DOHH2 (cell line): ENCODE results near the gene UBR2.

Source experiments
- H3F3A ChIP-seq: fragments of 200-600 bp; sonication (generic), shearing (Covaris generic); 2 replicates; pipeline ENCODE4 v1.6.0; 2016; ENCODE audit warnings: antibody characterized with exemption, mild to moderate bottlenecking; ENCODE audit not compliant: control insufficient read depth, insufficient read depth
- H3K27ac ChIP-seq: fragments of 200-600 bp; sonication (generic); 2 replicates; pipeline ENCODE4 v1.5.1; 2014; ENCODE audit warnings: low read depth, mild to moderate bottlenecking, low read length, moderate library complexity
- H3K27me3 ChIP-seq: fragments of 200-600 bp; sonication (generic); 2 replicates; pipeline ENCODE4 v1.6.1; 2014; ENCODE audit warnings: mild to moderate bottlenecking, low read length, mixed read lengths; ENCODE audit not compliant: control insufficient read depth
- H3K36me3 ChIP-seq: fragments of 200-600 bp; sonication (generic); 2 replicates; pipeline ENCODE4 v1.6.1; 2014; ENCODE audit warnings: mild to moderate bottlenecking, low read length, moderate library complexity, mixed read lengths; ENCODE audit not compliant: control insufficient read depth
- H3K4me1 ChIP-seq: fragments of 200-600 bp; sonication (generic); 2 replicates; pipeline ENCODE4 v1.6.1; 2014; ENCODE audit warnings: mild to moderate bottlenecking, low read length, mixed read lengths; ENCODE audit not compliant: control insufficient read depth
- H3K4me2 ChIP-seq: fragments of 200-600 bp; sonication (generic); 2 replicates; pipeline ENCODE4 v1.6.0; 2014; ENCODE audit warnings: mild to moderate bottlenecking, low read length, moderate library complexity
- H3K4me3 ChIP-seq: fragments of 200-600 bp; sonication (generic); 2 replicates; pipeline ENCODE4 v1.5.1; 2014; ENCODE audit warnings: mild to moderate bottlenecking, low read length, mixed read lengths
- H3K79me2 ChIP-seq: fragments of 200-600 bp; sonication (generic); 2 replicates; pipeline ENCODE4 v1.6.1; 2014; ENCODE audit warnings: mild to moderate bottlenecking, low read length, mixed read lengths; ENCODE audit not compliant: control insufficient read depth
- H3K9me2 ChIP-seq: fragments of 200-600 bp; sonication (generic); replicated peaks from 2 replicates; pipeline ENCODE4 v1.6.1; 2014; ENCODE audit warnings: mild to moderate bottlenecking, low read length, mixed read lengths; ENCODE audit not compliant: control insufficient read depth
- H3K9me3 ChIP-seq: fragments of 200-600 bp; sonication (generic); 2 replicates; pipeline ENCODE4 v1.6.1; 2014; ENCODE audit warnings: antibody characterized with exemption, low read length, mixed read lengths; ENCODE audit not compliant: control insufficient read depth, insufficient read depth
- H4K20me1 ChIP-seq: fragments of 200-600 bp; sonication (generic); 2 replicates; pipeline ENCODE4 v1.6.0; 2014; ENCODE audit warnings: low read depth, mild to moderate bottlenecking, antibody characterized with exemption, low read length, moderate library complexity; ENCODE audit not compliant: control insufficient read depth, insufficient read depth
- EZH2phosphoT487 ChIP-seq: fragments of 200-600 bp; sonication (generic); IDR thresholded peaks from 2 replicates; pipeline ENCODE4 v1.6.1; 2017; ENCODE audit warnings: borderline replicate concordance, mild to moderate bottlenecking, antibody characterized with exemption, low read length, moderate library complexity, mixed read lengths
- TF ChIP-seq, protein P1 (sequence below): fragments of 200-600 bp; sonication (generic); IDR thresholded peaks from one replicate; pipeline ENCODE4 v1.5.1; 2014; ENCODE audit warnings: antibody characterized with exemption, mild to moderate bottlenecking, low read depth, low read length; ENCODE audit not compliant: poor library complexity, severe bottlenecking

Gene UBR2

DNA sequence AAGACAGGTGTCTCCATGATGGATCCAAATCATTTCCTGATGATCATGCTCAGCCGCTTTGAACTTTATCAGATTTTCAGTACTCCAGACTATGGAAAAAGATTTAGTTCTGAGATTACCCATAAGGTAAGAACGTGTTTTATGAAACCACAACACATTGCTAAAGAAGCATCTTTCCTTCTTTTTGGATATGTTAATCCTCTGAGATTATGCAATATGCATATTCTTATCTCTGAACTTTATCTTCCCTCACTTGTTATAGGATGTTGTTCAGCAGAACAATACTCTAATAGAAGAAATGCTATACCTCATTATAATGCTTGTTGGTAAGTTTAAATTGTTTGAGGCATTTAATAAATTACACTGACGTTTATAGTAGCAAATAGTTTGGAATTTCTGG, 80.4 kb downstream of the UBR2 start:
- Histone ChIP-seq H3K9me2 (no peaks in the 10 kb centered on the region), H3K27ac (no peak overlapping the region), H3K4me1 (no peaks in the 10 kb centered on the region), H3K36me3 (peaks cover 50% of the 10 kb centered on the region), H3K9me3 (no peaks in the 10 kb centered on the region), H3K4me2 (no peak overlapping the region), H3K79me2 (no peaks in the 10 kb centered on the region), H3F3A (0 out of 2 replicates have a peak, but pooled peaks cover 7% of the 10 kb centered on the region), H3K4me3 (no peak overlapping the region), H3K27me3 (no peaks in the 10 kb centered on the region), H4K20me1 (no peaks in the 10 kb centered on the region)
- no peak for TF ChIP-seq EZH2phosphoT487
- TF ChIP-seq, protein P1, sequence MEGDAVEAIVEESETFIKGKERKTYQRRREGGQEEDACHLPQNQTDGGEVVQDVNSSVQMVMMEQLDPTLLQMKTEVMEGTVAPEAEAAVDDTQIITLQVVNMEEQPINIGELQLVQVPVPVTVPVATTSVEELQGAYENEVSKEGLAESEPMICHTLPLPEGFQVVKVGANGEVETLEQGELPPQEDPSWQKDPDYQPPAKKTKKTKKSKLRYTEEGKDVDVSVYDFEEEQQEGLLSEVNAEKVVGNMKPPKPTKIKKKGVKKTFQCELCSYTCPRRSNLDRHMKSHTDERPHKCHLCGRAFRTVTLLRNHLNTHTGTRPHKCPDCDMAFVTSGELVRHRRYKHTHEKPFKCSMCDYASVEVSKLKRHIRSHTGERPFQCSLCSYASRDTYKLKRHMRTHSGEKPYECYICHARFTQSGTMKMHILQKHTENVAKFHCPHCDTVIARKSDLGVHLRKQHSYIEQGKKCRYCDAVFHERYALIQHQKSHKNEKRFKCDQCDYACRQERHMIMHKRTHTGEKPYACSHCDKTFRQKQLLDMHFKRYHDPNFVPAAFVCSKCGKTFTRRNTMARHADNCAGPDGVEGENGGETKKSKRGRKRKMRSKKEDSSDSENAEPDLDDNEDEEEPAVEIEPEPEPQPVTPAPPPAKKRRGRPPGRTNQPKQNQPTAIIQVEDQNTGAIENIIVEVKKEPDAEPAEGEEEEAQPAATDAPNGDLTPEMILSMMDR: no peak

DNA sequence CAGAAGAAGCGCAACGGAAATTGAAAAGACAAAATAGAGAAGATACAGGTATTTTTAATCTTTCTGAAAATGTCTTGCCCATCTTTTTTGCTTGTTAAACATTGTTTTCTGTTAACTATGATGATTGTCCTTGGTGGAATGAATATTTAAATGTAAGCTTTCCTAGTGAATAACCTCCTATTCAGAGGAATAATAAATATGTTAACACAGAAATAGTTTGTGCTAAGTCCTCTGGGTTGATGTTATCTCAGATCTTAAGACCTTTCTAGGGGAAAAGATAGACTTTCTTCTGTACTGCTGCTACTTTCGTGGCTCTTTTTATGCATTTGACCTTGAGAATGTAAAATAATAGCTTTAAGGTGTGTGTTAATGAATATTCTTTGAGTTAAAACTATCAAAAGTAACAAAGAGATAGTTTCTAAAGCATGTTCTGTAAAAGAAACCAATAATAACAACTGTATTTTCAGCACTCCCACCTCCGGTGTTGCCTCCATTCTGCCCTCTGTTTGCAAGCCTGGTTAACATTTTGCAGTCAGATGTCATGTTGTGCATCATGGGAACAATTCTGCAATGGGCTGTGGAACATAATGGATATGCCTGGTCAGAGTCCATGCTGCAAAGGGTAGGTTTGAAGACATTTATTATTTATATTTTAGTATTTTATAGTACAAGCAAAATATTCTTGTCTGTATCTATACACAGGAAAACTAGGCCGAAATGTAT, 88.4 kb downstream of the UBR2 start:
- no peak overlapping the region for H3K4me2 ChIP-seq
- TF ChIP-seq EZH2phosphoT487: no peak
- TF ChIP-seq, protein P1: no peak
- no peaks in the 10 kb centered on the region for H3K27me3 ChIP-seq
- H3K79me2 ChIP-seq: no peaks in the 10 kb centered on the region
- H3K4me3 ChIP-seq: no peak overlapping the region
- no peaks in the 10 kb centered on the region for H3K4me1 ChIP-seq
- H3K27ac ChIP-seq: no peak overlapping the region
- H3K9me3 ChIP-seq: no peaks in the 10 kb centered on the region
- no peaks in the 10 kb centered on the region for H3K9me2 ChIP-seq
- peaks cover 53% of the 10 kb centered on the region for H3K36me3 ChIP-seq
- no peaks in the 10 kb centered on the region for H4K20me1 ChIP-seq
- peaks cover 16% of the 10 kb centered on the region; the same call in 1 of the 2 replicates for H3F3A ChIP-seq

DNA sequence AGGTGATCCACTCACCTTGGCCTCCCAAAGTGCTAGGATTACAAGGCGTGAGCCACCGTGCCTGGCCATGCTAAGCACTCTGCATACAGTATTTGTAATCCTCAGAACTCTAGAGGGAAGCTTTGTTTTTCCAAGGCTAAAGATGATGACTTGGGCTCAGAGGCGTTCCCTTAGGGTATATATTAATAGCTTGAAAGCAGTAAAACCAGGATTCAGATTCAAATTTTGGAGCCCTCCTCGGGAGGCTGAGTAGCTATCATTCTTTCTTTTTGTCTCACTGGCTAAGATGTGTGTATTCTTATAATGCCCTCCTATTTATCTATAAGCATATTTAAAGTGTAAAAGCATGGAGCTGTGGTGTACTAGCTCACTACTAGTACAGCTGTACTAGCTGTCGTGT, 90.0 kb downstream of the UBR2 start:
- peaks cover 63% of the 10 kb centered on the region for H3K36me3 ChIP-seq

More for the DNA sequence above, 90.0 kb downstream of the UBR2 start:
- Histone ChIP-seq H3F3A (peaks cover 24% of the 10 kb centered on the region), H3K4me3 (no peak overlapping the region), H3K9me3 (no peaks in the 10 kb centered on the region), H3K27ac (no peak overlapping the region), H3K4me1 (no peaks in the 10 kb centered on the region), H3K79me2 (no peaks in the 10 kb centered on the region), H3K4me2 (no peak overlapping the region), H3K9me2 (no peaks in the 10 kb centered on the region), H4K20me1 (no peaks in the 10 kb centered on the region), H3K27me3 (no peaks in the 10 kb centered on the region)
- TF ChIP-seq EZH2phosphoT487: no peak
- TF ChIP-seq, protein P1: no peak
